GM23338 (cell line): Measurements from ENCODE around the gene WAPL. TPM values are rescaled to one million over a fixed set of nuclear protein-coding genes. Genes with fewer than 3 reads are reported as not detected.

ENCODE experiments used
- ATAC-seq: fragments of 200-7000 bp; cut with Tn5 transposase; 3 replicates; pipeline ENCODE4 v1.9.1; 2020
- DNase-seq: peaks from one replicate; pipeline ENCODE4 v3.0.0-alpha.2; 2015; ENCODE audit warnings: low spot score
- H2AFZ ChIP-seq: fragments of 200-600 bp; sonication (generic); 2 replicates; pipeline ENCODE4 v1.8.0; 2016; ENCODE audit warnings: antibody characterized with exemption, mild to moderate bottlenecking, moderate library complexity
- H3F3A ChIP-seq: fragments of 200-600 bp; sonication (generic); replicated peaks from 2 replicates; pipeline ENCODE4 v1.8.0; 2017; ENCODE audit warnings: antibody characterized with exemption, mixed run types, low read depth
- H3K27ac ChIP-seq: fragments of 200-600 bp; sonication (generic); 2 replicates; pipeline ENCODE4 v1.6.1; 2016; ENCODE audit warnings: low read depth
- H3K27me3 ChIP-seq: fragments of 200-600 bp; sonication (generic); 2 replicates; pipeline ENCODE4 v1.8.0; 2016; ENCODE audit warnings: mild to moderate bottlenecking, mixed run types, moderate library complexity; ENCODE audit not compliant: insufficient read depth
- H3K36me3 ChIP-seq: fragments of 200-600 bp; sonication (generic); 2 replicates; pipeline ENCODE4 v1.8.0; 2016; ENCODE audit warnings: mild to moderate bottlenecking; ENCODE audit not compliant: insufficient read depth
- H3K4me1 ChIP-seq: fragments of 200-600 bp; sonication (generic); 2 replicates; pipeline ENCODE4 v1.8.0; 2016; ENCODE audit warnings: mild to moderate bottlenecking, moderate library complexity; ENCODE audit not compliant: insufficient read depth
- H3K4me2 ChIP-seq: fragments of 200-600 bp; sonication (generic); 2 replicates; pipeline ENCODE4 v1.7.1; 2017; ENCODE audit warnings: mixed run types
- H3K4me3 ChIP-seq: fragments of 200-600 bp; sonication (generic); 2 replicates; pipeline ENCODE4 v1.6.1; 2016; ENCODE audit warnings: mixed run types
- H3K79me2 ChIP-seq: fragments of 200-600 bp; sonication (generic); replicated peaks from 2 replicates; pipeline ENCODE4 v1.8.0; 2017; ENCODE audit warnings: mild to moderate bottlenecking; ENCODE audit not compliant: insufficient read depth
- H3K9me2 ChIP-seq: fragments of 200-600 bp; sonication (generic); 2 replicates; pipeline ENCODE4 v1.8.0; 2017; ENCODE audit not compliant: insufficient read depth
- H4K20me1 ChIP-seq: fragments of 200-600 bp; sonication (generic); replicated peaks from 2 replicates; pipeline ENCODE4 v1.8.0; 2017; ENCODE audit warnings: mild to moderate bottlenecking; ENCODE audit not compliant: insufficient read depth
- H3K27ac Mint-ChIP-seq: 2 replicates; pipeline ENCODE4 v1.8.0; 2020; ENCODE audit warnings: inconsistent platforms, mild to moderate bottlenecking, moderate library complexity, mixed read lengths
- H3K27me3 Mint-ChIP-seq: 3 replicates; pipeline ENCODE4 v1.8.0; 2022; ENCODE audit warnings: low read depth, mild to moderate bottlenecking, moderate library complexity, mixed read lengths, inconsistent platforms; ENCODE audit not compliant: insufficient read depth, poor library complexity
- H3K36me3 Mint-ChIP-seq: 3 replicates; pipeline ENCODE4 v1.8.0; 2021; ENCODE audit warnings: low read depth, mild to moderate bottlenecking, inconsistent platforms, moderate library complexity, mixed read lengths
- H3K4me1 Mint-ChIP-seq: 3 replicates; pipeline ENCODE4 v1.8.0; 2020; ENCODE audit warnings: mild to moderate bottlenecking, inconsistent platforms, mixed read lengths
- H3K4me3 Mint-ChIP-seq: 3 replicates; pipeline ENCODE4 v1.8.0; 2021; ENCODE audit warnings: moderate library complexity, mild to moderate bottlenecking, inconsistent platforms, mixed read lengths
- H3K9me3 Mint-ChIP-seq: 3 replicates; pipeline ENCODE4 v1.8.0; 2020; ENCODE audit warnings: moderate library complexity, mild to moderate bottlenecking, inconsistent platforms, mixed read lengths
- CREB1 ChIP-seq: fragments of 250-450 bp; sonication (Bioruptor Pico); IDR thresholded peaks from 2 replicates; pipeline ENCODE4 v1.5.0; 2020; ENCODE audit warnings: low read depth, mild to moderate bottlenecking, moderate library complexity
- CTCF ChIP-seq, 2 experiments: fragments of 200-600 bp in 1 of 2; sonication (generic) in 1 of 2; conservative IDR thresholded peaks; 2 replicates each; pipeline versions ENCODE4 v1.5.1 to v1.6.1; 2016 to 2017; ENCODE audit warnings: antibody characterized with exemption in 2 of 2, low read depth in 2 of 2, mild to moderate bottlenecking in 2 of 2, moderate library complexity in 1 of 2
- ETS1 ChIP-seq: IDR thresholded peaks from 2 replicates; pipeline ENCODE4 v1.6.1; 2016; ENCODE audit warnings: antibody characterized with exemption
- EZH2 ChIP-seq: fragments of 200-600 bp; sonication (generic); IDR thresholded peaks from one replicate; pipeline ENCODE4 v1.8.0; 2017; ENCODE audit warnings: antibody characterized with exemption, mild to moderate bottlenecking, low read depth; ENCODE audit not compliant: unreplicated experiment
- EZH2phosphoT487 ChIP-seq: fragments of 200-600 bp; sonication (generic); IDR thresholded peaks from one replicate; pipeline ENCODE4 v1.8.1; 2018; ENCODE audit warnings: antibody characterized with exemption; ENCODE audit not compliant: unreplicated experiment
- POLR2AphosphoS5 ChIP-seq: IDR thresholded peaks from 2 replicates; pipeline ENCODE4 v1.6.1; 2016; ENCODE audit warnings: antibody characterized with exemption, low read depth
- REST ChIP-seq: IDR thresholded peaks from one replicate; pipeline ENCODE4 v1.6.1; 2018; ENCODE audit warnings: antibody characterized with exemption; ENCODE audit not compliant: unreplicated experiment
- STAT1 ChIP-seq: IDR thresholded peaks from one replicate; pipeline ENCODE4 v1.6.1; 2016; ENCODE audit warnings: antibody characterized with exemption; ENCODE audit not compliant: unreplicated experiment
- ZNF331 ChIP-seq: fragments of 250-450 bp; sonication (Bioruptor Pico); IDR thresholded peaks from 2 replicates; pipeline ENCODE4 v1.5.0; 2020; ENCODE audit warnings: low read depth, mild to moderate bottlenecking, moderate library complexity
- polyA plus RNA-seq: library from polyadenylated mRNA; unstranded; fragments of >200 nt; fragmentation: Nextera tagmentation; extraction: Ambion mirVana; gene quantifications from 2 replicates; pipeline ENCODE4 v1.2.1, GENCODE V29; 2016
- total RNA-seq: library from RNA; depleted of rRNA; stranded (reverse); fragments of >200 nt; shearing (Covaris generic); gene quantifications from 2 replicates; pipeline ENCODE4 v1.2.3, GENCODE V29; 2014

Gene WAPL
- total and polyA plus RNA-seq, 2 experiments from 2014 or later = 25.2 to 60.8 TPM

GRCh38 chr10:86446987-86447386 lies 74.6 kb downstream of the WAPL start (continued):
- no peak for TF ChIP-seq ETS1
- no peak for TF ChIP-seq REST
- no peak for TF ChIP-seq STAT1
- TF ChIP-seq CTCF (conservative IDR thresholded peaks at IDR 0.05; ENCODE audit: low read depth in 2 of 2) = no peak
- no peak for TF ChIP-seq ZNF331 (CRISPR knock-in tag)
- no peak for TF ChIP-seq POLR2AphosphoS5
- no peak for TF ChIP-seq EZH2phosphoT487
- no peak for TF ChIP-seq CREB1
- no peak for TF ChIP-seq EZH2

- DNase-seq (no peak), ATAC-seq (no peak)
- Mint-ChIP-seq H3K27me3 (no peaks in the 10 kb centered on the region), H3K4me1 (no peaks in the 10 kb centered on the region), H3K4me3 (no peak overlapping the region), H3K27ac (no peak overlapping the region), H3K36me3 (peaks cover 74% of the 10 kb centered on the region), H3K9me3 (no peaks in the 10 kb centered on the region)
- no peak for TF ChIP-seq CTCF (conservative IDR thresholded peaks at IDR 0.05; ENCODE audit: low read depth in 2 of 2)
- TF ChIP-seq CREB1 = no peak
- Histone ChIP-seq H4K20me1 (peaks cover 13% of the 10 kb centered on the region), H3K36me3 (peaks cover 21% of the 10 kb centered on the region), H3K9me2 (no peaks in the 10 kb centered on the region), H3K4me3 (no peak overlapping the region), H3K27ac (no peak overlapping the region), H3F3A (no peaks in the 10 kb centered on the region), H2AFZ (no peak overlapping the region), H3K79me2 (peaks cover 12% of the 10 kb centered on the region), H3K27me3 (no peaks in the 10 kb centered on the region), H3K4me2 (no peak overlapping the region), H3K4me1 (no peaks in the 10 kb centered on the region)
These were observed 75.2 kb downstream of the WAPL start for GRCh38 chr10:86446440-86446839.
